Activated naive CD8-positive, alpha-beta T cell treated with anti-CD3 and anti-CD28 coated beads, Interleukin-2, amount 50 U/mL, for 16 hours (primary cell): ENCODE measurements around the gene TPRX1.
"Not testable (repeated sequence)": the region's sequence is repeated elsewhere in the genome, so short reads cannot be mapped to it uniquely, and the experiment has no call there.

ENCODE experiments used
- DNase-seq: peaks from one replicate; pipeline ENCODE4 v3.0.0-alpha.2; 2020; ENCODE audit warnings: low read depth, low spot score

Gene TPRX1

DNA sequence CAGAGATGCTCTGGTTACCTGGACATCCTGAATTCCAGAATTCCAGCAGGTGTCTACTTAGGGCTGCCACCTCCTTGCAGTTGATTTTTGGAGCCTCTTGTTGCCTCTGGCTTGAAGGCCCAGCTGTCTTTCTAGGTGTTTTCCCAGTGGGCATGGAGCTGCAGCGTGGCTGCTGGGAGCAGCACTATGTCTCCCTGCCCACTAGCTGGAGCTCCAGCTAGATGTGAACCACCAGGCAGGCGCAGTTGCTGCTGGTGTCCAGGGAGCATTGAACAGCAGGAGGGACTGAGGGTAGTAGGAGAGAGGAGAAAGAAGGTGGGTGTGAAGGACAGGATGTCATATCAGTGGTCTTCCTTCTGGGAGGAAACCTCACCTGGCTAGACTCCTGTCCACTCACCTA, 35.7 kb downstream of the TPRX1 start:
- no peak for DNase-seq

DNA sequence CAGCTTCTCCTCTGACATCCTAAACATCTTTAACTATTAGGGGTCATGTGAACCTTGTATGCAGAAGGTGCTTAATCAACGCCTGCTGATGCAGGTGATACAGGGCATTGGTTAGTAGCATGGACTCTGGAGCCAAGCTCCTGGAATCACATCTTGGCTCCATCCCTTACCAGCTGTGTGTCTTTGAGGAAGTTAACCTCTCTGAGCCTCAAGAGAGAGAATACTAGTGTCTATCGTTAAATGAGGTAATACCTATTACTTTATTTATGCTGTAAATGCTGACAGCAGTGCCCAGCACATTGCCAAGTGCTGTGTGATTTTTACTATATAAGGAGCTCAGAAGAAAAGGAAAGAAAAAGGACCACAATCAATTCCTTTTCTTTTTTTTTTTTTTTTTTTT, 37.0 kb downstream of the TPRX1 start:
- no peak for DNase-seq

DNA sequence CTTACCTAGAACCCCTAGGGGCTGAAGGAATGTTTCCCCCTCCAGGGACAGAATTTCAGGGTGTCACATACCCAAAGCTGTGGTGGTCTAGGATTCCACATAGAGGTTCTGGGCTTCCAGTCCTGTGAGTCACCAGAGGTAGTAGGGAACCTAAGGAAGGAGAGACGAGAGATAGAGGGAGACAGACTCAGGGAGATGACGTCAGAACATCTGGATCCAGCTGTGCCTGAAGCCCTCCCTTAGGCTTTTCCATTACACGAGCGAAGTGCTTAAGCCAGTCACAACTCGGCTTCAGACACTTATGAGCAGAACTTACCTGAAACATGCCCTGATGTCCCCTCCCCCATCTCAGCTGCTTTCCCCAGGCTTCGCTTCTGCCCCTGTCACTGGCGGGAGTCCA, 37.7 kb downstream of the TPRX1 start:
- DNase-seq, result no peak

DNA sequence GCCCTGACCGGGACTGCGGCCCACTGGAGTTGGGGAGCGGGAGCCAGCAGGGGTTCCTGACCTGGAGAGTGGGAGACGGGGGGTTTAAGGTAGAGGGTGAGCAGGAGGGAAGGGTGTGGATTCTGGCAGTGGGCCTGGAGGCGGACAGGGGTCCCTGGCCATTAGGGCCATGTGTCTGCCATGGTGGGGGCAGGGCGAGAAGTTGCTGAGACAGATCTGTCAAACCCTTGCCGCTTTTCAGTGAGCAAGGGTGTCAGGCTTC, 38.1 kb downstream of the TPRX1 start:
- no peak for DNase-seq

DNA sequence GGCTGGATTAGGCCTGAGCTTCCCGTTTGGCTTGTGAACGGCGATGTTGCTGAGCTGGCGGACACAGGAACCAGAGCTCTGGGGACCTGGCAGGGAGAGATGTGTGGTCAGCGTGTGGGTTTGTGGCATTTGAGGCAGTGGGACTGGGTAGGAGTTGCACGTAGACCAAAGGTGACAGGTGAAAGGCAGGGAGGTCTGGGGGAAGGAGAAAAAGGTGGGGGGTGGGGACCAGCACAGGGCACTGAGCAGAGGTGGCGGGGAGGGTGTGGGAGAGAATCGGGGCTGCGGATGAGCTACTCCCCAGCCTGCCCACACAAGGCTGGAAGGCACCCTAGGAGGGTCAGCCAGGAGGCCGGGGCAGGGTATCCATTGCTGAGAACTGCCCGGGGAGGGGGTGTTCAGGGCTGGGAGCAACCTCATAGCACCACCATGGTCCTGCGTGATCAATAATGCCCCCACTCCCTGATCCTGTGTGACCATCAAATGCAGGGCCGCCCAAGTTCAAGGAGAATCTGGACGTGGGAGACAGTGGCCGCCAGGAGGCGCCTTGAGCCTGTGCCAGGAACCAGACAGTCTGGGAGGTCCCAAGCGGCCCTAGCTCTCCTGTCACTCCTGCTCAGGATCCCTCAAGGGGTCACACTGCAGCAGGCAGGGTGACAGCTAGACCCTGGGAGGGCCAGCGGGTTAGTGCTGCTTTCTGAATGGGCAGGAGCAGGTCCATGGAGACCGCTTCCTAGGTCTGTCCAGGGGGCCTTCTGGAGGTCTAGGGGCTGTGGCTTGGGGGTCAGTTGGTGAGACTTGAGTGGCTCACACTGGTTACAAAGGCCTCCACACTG, 38.6 kb downstream of the TPRX1 start:
- DNase-seq, result no peak

DNA sequence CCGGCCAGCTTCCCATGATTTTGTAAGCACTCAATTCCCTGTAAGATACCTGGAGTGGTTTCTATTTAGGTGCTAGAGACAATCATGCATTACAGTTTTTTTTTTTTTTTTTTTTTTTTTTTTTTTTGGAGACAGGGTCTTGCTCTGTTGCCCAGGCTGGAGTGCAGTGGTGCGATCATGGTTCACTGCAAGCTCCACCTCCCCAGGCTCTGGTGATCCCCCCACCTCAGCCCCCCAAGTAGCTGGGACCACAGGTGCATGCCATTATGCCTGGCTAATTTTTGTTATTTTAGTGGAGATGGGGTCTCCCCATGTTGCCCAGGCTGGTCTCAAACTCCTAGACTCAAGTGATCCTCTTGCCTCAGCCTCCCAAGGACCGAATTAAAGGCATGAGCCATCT, 39.6 kb downstream of the TPRX1 start:
- not testable (repeated sequence) for DNase-seq

DNA sequence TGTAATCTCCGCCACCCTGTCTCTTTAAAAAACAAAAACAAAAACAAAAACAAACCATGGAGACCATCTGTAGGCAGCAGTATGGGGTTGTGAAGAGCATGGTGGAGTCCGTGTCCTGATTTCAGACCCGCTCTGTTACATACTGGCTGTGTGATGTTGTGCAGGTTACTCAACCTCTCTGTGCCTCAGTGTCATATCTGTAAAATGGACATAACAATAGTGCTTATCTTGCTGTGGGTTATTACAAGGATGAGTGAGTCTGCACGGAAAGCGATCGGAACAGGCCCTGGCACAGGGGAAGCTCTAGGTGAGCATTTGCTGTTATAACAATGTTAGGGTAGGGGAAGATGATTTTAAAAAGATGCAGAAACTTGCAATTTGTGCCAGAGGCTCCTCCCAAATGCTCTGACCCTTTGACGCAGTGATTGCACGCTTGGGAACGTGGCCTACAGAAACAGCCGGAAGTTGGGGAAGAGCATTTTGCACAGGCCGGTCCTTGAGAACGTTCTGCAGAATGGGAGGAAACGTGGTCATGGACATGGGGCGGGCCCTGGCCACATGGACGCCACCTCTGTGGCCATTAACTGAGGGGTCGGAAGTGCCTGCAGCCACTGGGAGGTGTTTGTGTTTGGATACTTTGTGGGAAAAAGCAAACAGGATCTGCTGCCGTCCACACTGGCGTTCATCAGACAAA, 41.6 kb downstream of the TPRX1 start:
- no peak for DNase-seq

DNA sequence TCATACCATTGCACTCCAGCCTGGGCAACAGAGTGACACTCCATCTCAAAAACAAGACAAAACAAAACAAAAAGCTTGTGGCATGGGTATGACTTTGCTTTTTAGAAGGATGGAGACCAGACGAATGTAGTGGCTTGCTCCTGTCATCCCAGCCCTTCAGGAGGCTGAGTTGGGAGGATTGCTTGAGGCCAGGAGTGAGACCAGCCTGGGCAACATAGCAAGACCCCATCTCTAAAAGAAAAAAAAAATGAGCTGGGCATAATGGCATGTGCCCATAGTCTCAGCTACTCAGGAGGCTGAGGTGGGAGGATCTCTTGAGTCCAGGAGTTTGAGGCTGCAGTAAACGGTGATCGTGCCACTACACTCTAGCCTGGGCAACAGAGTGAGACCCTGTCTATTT, 42.2 kb downstream of the TPRX1 start:
- DNase-seq, result no peak

DNA sequence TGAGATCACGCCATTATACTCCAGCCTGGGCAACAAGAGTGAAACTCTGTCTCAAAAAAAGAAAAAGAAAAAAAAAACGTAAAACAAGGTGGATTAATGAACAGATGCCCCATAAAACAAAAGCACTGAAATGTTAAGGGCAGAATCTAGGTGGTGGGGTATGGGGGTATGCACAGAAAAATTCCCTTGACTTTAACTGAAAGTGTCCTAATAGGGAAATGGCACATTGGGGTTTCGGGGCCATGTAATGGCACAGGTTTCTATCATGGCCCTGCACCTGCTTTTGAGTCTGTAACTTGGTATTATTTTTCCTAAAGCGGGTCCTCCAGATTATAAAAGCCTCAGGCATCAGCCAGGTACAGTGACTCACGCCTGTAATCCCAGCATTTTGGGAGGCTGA, 42.8 kb downstream of the TPRX1 start:
- no peak for DNase-seq

DNA sequence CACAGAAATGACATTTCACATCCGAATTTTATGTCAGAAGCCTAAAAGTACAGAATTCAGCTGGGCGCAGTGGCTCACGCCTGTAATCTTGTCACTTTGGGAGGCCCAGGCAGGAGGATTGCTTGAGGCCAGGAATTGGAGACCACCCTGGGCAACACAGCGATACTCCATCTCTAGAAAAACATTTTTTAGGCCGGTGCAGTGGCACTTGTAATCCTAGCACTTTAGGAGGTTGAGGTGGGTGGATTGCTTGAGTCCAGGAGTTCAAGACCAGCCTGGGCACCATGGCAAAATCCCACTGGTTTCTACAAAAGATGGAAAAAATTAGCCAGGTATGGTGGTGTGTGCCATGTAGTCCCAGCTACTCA, 43.7 kb downstream of the TPRX1 start:
- no peak for DNase-seq

DNA sequence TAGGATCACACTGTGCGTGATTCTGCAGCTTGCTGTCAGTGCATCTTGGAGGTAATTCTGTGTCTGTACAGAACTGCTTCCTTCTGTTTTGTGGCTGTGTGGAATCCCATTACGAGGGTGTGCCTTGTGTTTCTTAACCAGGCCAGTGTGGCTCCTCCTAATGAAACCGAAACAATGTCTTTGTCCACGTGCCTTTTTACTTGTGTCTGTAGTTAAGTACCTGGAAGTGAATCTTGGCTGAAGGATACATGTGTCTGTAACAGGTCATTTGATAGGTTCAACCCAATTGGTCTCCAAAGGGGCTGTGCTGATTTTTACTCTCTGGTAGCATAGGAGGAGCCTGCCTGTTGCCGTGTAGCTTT, 45.9 kb downstream of the TPRX1 start:
- no peak for DNase-seq

DNA sequence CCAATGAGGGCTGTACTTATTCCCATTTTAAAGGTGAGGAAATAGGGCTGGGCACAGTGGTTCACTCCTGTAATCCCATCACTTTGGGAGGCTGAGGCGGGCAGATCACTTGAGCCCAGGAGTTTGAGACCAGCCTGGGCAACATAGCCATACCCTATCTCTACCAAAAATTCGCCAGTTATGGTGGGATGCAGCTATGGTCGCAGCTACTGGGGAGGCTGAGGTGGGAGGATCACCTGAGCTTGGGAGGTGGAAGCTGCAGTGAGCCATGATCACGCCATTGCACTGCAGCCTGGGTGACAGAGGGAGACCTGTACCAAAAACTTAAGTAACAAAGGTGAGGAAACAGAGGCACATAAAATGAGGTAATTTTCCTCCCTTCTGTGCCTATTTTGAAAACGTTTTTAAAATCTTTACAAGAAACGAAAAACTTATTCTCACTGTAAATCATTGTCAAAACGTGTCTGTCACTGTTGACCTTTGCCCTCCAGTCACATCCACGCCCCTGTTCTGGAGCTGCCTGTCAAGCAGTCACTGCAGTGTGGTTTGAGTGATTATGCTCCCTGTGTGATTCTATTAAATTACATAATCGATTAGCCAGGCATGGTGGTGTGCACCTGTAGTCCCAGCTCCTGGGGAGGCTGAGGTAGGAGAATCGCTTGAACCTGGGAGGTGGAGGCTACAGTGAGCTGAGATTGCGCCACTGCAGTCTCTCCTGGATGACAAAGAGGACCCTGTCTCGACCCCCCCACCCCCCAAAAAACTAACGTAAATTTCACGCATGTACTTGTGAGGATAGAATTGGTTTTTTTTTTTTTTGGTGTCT, 46.5 kb downstream of the TPRX1 start:
- no peak for DNase-seq

DNA sequence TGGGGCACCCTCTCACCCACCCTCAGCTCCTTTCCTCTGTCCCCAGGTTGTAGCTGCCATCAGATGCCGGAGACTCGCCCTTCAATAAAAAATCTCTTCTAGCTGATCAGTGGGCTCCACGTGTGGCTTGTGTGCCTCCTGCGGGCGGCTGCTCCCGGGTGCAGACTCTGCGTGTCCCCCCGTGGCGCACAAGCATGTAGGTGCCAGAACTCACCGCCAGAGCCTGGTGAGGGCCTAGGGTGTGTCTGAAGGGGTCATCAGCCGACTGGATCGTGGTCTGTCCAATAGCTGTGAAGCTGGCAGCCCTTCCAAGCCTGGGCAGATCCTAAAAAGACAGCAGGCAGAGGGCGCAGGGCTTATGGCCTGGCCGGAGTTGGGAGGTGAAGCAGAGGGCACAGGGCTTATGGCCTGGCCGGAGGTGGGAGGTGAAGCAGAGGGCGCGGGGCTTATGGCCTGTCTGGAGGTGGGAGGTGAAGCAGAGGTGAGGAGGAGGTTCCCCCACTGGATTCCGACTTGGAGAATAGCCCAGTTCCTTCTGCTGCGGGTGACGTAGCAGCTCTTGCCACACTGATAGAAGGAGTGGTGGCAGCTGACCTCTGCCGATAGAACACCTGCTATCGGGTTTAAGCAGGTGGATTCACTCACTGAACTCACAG, 47.3 kb downstream of the TPRX1 start:
- DNase-seq, result no peak

DNA sequence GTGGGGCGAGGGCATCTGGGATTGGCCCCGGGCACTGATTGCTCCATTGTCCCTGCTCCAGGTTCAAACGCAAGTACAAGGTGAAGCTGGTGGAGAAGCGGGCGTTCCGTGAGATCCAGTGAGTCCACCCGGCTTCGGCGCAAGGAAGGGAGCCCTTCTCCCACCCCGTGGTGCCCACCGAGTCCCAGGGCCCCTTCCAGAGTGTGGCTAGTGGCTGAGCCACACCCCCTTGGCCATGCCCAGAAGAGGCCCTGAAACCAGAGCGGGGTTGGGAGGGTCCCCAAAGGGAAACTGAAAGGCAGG, 47.8 kb downstream of the TPRX1 start:
- no peak for DNase-seq

DNA sequence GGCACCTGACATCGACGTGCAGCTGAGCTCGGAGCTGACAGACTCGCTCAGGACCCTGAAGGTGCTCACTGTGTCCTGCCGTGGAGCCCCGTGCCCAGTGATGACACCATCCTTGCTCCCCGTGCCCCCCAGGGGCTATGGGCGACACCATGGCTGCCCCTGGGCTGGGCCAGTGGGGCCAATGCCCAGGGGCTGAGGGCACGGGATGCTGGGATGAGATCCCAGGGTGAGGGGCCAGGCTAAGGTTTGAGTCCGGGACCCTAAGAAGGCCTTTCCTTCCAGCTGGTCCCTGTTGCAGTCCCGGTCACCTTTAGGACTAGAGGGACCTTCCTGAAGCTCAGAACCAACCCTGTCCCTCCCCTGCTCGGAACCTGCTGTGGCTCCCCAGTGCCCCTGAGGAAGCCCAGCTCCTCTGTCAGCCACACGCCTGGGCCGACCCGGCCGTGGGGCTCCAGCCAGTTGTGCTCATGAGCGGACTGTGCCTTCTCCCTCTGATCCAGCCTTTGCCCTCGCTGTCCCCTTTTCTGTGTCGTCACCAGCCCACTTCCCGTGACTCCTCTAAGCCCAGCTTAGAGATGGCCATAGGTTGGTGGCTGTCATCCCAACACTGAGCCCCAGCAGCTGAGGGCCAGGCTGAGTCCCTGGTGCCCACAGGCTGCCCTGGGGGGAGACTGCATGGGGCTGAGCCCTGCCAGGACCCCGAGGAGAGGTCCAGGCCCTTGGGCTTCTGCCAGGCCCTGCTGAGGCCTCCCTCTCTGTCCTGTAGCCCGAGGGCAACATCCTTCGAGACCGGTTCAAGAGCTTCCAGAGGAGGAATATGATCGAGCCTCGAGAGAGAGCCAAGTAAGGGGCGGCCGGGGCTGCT, 48.4 kb downstream of the TPRX1 start:
- no peak for DNase-seq

DNA sequence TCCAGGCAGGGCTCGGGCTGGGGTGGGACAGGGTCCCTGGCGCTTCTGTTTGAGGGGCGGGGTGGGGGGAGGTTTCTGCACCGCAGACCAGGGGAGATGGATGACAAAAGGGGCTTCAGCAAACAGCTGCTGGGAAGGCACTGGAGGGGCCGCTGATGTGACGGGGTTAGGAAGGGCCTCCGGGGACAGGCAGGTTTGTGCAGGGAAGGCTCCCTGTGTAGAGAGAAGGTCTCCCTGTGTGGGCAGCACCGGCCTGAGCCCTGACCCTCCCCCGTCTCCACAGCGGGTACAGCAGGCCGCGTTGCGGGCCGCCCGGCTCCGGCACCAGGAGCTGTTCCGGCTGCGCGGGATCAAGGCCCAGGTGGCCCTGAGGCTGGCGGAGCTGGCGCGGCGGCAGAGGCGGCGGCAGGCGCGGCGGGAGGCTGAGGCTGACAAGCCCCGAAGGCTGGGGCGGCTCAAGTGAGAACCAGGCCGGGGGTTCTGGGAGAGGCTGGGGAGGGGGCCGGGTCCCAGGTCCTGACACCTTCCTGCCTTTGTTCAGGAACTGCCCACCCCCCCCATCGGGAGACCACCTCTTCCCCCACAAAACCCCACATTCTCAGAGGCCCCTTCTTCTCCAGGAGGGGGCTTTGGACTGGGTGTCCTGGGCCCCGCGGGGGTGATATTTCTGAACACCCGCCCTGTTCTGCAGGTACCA, 49.1 kb downstream of the TPRX1 start:
- DNase-seq, result no peak

DNA sequence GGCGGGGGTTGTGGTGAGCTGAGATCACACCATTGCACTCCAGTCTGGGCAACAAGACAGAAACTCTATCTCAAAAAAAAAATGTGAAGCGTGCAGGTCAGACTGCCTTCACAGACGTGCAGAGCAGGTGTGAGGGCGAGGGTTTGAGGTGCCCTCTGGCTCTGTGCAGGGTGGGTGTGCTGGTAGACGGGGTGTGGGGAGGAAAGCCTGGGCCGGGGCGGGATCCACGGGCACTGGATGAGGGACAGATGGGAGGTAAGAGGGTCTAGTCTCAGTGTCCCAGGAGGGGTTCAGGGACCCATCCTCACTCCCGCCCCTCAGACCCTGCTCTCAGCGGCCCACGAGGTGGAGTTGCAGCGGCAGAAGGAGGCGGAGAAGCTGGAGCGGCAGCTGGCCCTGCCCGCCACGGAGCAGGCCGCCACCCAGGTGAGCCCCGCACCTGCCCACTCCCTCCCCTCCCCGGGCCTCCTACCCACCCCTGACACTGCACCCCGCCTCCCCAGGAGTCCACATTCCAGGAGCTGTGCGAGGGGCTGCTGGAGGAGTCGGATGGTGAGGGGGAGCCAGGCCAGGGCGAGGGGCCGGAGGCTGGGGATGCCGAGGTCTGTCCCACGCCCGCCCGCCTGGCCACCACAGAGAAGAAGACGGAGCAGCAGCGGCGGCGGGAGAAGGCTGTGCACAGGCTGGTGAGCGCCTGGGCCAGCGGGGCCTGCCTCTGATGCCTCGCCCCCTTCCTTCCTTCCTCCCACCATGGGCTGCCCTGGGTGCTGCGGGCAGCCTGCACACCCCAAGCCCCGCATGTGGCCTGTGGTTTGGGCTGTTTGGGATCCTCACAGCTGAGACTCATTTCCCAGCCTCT, 49.9 kb downstream of the TPRX1 start:
- no peak for DNase-seq

DNA sequence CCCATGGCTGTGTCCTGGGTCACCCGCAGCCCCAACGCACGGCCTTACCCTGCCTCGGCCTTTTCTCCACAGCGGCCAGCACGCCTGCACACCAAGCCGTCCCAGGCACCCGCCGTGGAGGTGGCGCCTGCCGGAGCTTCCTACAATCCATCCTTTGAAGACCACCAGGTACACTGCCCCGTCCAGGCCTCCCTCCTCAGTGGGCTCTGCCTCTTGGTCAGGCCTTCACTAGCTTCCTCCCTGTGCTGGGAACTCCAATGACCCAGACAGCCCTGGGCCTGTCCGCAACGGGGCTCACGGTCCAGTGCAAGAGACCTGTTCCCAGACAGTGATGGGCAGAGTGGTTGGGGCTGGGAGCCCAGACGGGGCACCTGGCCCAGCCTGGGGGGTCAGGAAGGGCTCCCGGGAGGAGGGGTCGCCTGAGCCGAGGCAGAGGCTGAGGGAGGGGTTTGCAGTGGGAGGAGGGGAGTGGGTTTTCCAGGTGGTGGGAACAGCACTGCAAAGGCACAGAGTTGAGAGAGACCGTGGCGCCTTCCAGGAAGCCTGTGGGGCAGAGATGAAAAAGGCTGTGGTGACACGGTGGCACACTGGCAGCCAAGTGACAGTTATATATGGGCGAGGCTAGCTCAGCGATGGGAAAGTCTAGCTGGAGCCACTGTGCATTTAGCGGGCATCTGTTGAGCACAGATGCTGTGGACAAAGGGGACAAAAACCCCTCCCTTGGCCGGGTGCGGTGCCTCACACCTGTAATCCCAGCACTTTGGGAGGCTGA, 51.7 kb downstream of the TPRX1 start:
- DNase-seq, result no peak
